Suppressor macrophage (primary cell): ENCODE measurements around the gene GDPGP1.
A peak's percentile ranks its signal among the peaks of the same experiment; 100 is the strongest.

Source experiments
- DNase-seq, 4 experiments: peaks; one replicate each; pipeline ENCODE4 v3.0.0-alpha.2; 2020 to 2022

GDPGP1 gene

DNA sequence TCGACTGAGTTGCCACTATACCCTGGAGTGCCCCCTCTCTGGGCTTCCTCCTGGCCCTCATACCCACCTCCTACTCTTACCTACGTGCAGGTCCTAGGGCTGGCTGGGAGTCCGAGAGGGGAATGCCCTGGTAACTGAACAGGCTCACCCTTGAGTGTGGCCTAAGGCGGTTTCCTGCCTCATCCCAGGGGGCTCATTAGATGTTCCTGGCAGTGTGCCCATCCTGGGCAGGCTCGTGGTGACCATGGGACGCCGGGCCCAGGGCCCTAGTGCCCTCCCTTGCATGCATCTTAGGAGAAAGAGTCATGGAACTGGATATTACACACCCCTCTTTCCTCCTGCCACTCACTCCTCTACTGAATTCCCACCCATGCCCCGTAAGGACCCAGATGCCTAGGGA lies 30.1 kb upstream of the GDPGP1 start:
- no peak for DNase-seq

- no peak for DNase-seq
These were observed 28.8 kb upstream of the GDPGP1 start for GRCh38 chr15:90205050-90205848.

- DNase-seq: peak; percentile 27 to 81 (median 58)
These were observed 28.1 kb upstream of the GDPGP1 start for GRCh38 chr15:90205886-90206285.

DNA sequence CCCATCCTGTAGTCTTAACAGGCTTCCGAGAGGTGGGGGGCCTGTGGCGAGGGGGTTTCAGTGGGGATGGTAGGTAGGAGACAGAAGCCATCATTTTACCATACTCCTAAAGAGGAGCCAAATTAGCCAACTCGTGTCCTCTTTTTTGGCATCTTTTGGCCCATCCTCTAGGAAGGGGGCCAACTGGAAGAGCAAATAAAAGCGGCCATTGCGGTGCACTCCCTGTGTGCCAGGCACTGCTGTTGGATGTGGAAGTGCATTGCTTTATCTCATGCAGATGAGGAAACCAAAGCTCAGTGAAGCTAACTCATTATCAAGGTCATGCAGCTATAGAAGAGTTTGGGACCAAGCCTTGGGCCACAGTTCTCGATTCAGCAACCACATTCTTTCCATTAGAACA lies 26.8 kb upstream of the GDPGP1 start:
- DNase-seq: no peak

DNA sequence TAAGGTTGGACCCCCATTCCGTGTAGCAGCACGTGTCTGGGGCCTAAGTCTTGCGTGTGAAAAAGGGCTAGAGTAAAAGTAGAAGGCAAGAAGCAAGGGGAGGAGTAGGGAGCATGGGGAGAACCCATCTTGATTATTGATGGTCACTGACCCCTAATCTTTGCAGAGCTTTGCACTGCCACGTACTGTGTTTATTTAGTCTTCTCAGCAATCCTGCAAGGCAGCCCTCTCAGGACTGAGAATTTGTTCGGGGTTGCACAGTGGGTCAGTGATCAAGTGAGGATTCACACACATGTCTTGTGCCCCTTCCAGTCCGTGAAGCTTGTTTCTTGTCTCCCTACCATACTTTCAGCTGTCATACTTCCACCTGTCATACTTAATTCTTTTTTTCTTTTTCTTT lies 25.7 kb upstream of the GDPGP1 start:
- DNase-seq: no peak

DNA sequence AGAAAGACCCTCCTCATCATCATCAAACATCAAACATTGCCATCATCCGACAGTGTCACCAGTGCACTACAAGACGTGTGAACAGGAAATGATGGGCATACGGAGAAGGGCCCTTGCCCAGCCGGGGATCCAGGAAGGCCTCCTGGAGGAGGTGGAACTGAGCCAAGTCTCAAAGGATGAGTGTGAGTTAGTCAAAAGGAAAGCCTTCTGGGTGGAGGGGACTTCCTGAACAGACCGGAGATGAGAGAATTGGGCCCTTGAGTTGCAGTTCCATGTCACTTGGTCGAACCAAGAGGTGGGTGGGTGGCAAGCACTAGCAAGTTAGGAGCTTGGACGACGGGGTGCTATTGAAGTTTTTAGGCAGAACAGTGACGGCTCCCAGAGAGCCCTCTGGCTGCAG lies 24.4 kb upstream of the GDPGP1 start:
- peak in 1 of 4 experiments; percentile 44 for DNase-seq

GRCh38 chr15:90210593-90210992 lies 23.4 kb upstream of the GDPGP1 start:
- no peak for DNase-seq

GRCh38 chr15:90211009-90211408 lies 23.0 kb upstream of the GDPGP1 start:
- DNase-seq: no peak

DNA sequence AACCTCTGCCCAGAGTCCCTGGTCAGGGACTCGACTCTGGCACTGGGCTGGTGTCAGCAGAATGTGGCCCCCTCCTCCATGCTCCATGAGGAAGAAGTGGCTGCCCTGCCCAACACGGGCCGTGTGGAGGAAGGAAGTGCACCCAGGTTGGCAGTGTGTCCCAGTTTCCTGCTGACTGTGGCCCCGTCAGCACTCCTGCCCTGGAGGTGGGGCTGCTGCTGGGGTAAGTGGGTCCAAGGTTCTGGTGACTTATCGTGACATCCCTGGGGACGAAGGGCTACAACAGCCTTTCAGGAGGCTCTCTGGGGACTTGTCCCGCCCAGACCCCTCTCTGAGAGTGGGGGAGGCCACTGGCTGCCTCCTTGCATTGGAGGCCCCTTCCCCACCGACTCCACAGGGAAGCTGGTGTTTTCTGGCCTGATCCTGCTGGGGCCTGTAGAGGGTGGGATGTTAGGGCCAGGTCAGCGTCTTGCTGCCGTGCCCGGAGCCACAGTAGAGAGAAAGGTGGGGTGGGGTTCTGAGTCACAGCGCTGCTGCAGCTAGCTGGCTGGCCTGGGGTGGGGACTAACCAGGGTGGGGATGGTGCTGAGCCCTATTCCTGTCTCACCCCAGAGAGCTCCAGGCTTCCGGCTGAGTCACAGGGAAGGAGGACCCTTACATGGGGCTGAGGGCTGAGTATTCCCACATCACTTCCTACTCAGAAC lies 22.4 kb upstream of the GDPGP1 start:
- DNase-seq: peak in 3 of 4 experiments; percentile 40 to 54 (median 41)

DNA sequence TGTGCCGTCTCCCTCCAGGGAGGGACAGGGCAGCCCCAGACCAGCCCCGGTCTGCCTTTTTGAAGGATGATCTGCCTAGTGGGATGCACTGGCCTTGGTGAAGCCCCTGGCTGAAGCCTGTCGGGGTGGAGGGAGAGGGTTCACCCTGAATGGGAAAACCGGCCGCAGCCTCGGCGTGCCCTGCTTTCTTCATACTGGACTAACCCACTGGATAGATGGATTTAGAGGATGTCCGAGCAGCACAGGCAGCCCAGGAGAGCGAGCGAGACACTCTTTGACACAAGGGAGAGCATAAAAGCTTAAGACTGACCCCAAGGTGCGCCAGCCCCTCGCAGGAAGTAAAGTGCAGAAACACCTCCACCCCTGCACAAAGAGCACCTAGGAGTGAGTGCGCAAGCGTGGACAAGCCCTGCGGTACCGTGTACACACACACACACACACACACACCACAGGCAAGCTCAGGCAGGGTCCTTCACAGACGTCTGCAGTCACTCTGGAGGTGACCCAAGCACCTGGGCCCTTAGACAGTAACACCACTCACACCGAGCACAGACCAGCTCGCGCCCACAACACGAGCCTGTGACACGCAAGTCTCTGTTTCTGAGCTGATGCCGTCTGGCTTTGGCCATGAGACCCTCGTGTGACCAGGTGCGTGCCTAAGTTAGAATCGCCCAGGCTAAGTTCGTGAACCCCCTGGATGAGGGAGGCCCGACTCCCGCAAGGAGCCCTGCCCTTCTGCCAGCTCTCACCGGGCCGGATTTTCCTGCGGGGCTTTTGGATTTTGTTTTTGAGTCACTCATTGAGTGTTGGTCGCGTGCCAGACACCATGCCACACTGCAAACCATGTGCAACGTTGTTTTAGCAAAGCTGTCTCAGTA lies 21.5 kb upstream of the GDPGP1 start:
- DNase-seq: no peak

DNA sequence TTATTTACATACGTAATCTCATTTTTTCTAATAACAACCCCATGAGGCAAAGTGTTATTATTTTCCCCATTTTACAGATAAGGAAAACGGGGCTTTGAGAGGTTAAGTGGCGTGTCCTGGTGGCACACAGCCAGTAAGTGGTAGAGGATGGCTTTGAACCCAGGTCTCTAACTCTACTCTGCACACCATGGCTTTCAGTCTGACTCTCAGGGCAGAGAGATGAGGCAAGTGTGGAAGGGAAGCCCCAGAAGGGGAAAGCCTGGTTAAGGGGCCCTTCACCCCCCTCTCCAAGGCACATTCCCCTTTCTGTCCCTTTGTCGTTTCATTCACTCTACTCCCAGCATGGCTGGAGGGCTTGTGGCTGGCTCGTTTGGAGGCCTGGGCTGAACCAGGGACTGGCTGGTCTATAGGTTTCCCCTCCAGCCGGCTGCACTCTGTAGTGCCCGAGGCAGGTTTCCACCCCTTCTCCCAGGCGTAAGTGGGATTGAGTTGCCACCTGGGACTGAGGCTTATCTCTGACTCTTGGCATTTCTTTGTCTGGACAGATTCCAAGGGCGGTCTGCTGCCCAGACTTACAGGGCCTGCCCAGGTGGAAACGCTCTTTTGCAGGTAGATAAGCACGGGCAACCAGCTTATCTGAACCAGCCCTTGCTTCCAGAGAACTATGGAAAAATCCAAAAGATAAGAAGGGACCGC lies 20.7 kb upstream of the GDPGP1 start:
- DNase-seq: no peak

- no peak for DNase-seq
These were observed 20.2 kb upstream of the GDPGP1 start for GRCh38 chr15:90213818-90214204.

GRCh38 chr15:90214553-90215196 lies 19.3 kb upstream of the GDPGP1 start:
- DNase-seq: peak; percentile 71 to 79 (median 75)

GRCh38 chr15:90217671-90218394 lies 16.2 kb upstream of the GDPGP1 start:
- DNase-seq: no peak

DNA sequence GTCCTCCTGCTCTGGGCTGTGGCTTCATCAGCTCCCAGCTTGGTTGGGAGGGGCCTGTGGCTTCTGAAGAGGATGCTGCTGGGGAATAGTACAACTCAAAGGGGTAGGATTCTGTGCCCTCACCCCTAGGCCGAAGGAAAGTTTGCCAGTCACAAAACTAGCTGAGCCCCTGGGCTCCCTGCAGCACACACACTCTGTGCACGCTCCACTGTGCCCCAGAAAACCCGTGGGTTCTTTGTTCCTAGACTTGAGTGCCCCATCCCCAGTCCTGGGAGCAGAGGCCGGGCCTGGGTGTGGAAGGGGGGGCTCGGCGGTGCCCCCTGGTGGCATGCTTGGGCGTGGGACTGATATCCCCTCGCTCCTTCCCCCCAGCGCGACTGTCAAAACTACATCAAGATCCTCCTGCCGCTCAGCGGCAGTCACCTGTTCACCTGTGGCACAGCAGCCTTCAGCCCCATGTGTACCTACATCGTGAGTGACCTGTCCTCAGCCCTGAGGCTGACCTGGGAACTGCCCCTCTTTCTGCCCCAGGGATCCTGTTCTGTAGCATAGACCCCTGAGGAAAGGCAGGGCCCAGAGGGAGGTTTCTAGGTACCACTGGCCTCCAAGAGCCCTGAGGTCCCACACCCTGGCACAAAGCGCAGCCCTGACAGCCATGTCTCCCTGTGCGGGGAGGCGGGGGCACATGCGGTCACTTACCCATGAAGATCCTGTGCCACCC lies 14.4 kb upstream of the GDPGP1 start:
- DNase-seq: peak; percentile 44 to 78 (median 58)

DNA sequence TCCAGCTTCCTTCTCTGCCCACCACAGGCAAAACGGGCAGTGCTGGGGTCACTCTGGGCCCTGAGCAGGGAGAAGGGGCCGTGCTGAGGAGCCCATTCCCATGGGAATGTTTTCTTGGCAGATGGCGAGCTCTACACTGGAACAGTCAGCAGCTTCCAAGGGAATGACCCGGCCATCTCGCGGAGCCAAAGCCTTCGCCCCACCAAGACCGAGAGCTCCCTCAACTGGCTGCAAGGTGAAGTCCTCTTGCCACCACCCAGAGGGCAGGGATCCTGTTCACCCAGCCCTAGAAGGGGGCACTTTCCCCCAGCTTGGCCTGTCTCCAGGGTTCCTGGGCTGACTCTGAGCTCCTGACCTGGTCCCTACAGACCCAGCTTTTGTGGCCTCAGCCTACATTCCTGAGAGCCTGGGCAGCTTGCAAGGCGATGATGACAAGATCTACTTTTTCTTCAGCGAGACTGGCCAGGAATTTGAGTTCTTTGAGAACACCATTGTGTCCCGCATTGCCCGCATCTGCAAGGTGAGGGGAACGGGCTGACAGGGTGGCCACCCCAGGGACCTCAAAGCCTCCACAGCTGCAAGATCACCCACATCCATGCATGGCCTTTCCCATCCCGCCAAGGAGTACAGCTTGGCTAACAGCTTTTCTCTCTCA lies 12.6 kb upstream of the GDPGP1 start:
- DNase-seq: peak; percentile 67 to 85 (median 79)

DNA sequence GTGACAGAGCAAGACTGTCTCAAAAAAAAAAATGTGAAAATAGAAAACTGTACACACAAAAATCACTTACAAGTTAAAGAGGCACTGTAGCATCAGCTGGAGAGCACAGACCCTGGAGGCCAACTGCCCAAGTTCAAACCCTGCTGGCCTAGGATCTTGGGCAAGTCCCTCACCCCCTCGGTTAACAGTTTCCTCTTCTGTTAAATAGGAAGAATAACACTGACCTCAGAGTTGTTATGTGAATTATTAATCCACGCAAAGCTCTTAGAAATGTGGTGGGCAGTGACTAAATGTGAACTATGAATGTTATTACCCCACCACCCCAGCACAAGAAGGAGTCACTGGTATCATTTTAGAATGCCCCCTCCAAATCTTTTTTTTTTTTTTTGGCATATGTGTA lies 11.5 kb upstream of the GDPGP1 start:
- peak in 2 of 4 experiments; percentile 23 to 30 for DNase-seq

DNA sequence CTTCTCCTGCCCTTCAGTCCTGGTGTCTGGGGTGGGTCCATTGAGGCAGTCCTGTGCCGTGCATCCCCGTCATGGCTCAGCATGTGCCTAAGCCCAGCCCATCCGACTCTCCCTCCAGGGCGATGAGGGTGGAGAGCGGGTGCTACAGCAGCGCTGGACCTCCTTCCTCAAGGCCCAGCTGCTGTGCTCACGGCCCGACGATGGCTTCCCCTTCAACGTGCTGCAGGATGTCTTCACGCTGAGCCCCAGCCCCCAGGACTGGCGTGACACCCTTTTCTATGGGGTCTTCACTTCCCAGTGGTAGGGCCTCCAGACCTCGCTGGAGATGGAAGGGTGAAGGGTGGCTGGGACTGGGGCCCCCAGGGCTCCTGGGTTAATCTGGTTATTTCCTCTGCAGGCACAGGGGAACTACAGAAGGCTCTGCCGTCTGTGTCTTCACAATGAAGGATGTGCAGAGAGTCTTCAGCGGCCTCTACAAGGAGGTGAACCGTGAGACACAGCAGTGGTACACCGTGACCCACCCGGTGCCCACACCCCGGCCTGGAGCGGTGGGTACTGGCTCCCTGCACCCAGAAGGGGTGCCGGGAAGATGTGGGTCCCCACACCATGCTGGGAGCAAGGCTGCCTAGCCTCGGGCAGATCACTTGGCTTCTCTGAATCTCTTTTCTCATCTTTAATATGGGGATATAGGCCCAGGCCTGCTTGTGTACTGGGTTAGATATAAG lies 10.4 kb upstream of the GDPGP1 start:
- no peak for DNase-seq

- DNase-seq: no peak
These were observed 9.0 kb upstream of the GDPGP1 start for GRCh38 chr15:90225047-90225446.
